Stimulated activated CD4-positive, alpha-beta T cell treated with anti-CD3 and anti-CD28 coated beads, Interleukin-2, amount 100 ng/mL, for 24 hours (primary cell): Measurements from ENCODE around the gene SIRPD.
A peak's percentile ranks its signal among the peaks of the same experiment; 100 is the strongest.
"Not testable (repeated sequence)": the region's sequence is repeated elsewhere in the genome, so short reads cannot be mapped to it uniquely, and the experiment has no call there.

Experiments used
- DNase-seq, 2 donors: peaks; one replicate each; pipeline ENCODE4 v3.0.0-alpha.2; 2020

Gene SIRPD

GRCh38 chr20:1557605-1558004 lies at the start of gene SIRPD:
SIRPD (minus strand) TSS chr20:1557705; CDS start chr20:1557653, 52 bp downstream.
- DNase-seq: no peak

GRCh38 chr20:1600736-1601135 lies 43.2 kb upstream of the SIRPD start:
- DNase-seq: no peak

GRCh38 chr20:1595333-1595732 lies 37.8 kb upstream of the SIRPD start:
- DNase-seq: no peak

- no peak for DNase-seq
These were observed 31.3 kb upstream of the SIRPD start for GRCh38 chr20:1588533-1589460.

- DNase-seq: no peak
These were observed 30.5 kb upstream of the SIRPD start for GRCh38 chr20:1587781-1588532.

GRCh38 chr20:1579488-1579887 lies 22.0 kb upstream of the SIRPD start:
- no peak for DNase-seq

- DNase-seq: peak in 1 of 2 donors; percentile 6
These were observed 20.4 kb upstream of the SIRPD start for GRCh38 chr20:1577906-1578305.

- DNase-seq: peak in 1 of 2 donors; percentile 7
These were observed 19.8 kb upstream of the SIRPD start for GRCh38 chr20:1577313-1577712.

GRCh38 chr20:1576641-1577040 lies 19.1 kb upstream of the SIRPD start:
- no peak for DNase-seq

GRCh38 chr20:1576003-1576402 lies 18.5 kb upstream of the SIRPD start:
- DNase-seq: peak in 1 of 2 donors; percentile 9

GRCh38 chr20:1571583-1571982 lies 14.1 kb upstream of the SIRPD start:
- not testable (repeated sequence) for DNase-seq

GRCh38 chr20:1569415-1569881 lies 11.9 kb upstream of the SIRPD start:
- no peak for DNase-seq

GRCh38 chr20:1568163-1568490 lies 10.6 kb upstream of the SIRPD start:
- no peak for DNase-seq

GRCh38 chr20:1567392-1568162 lies 10.1 kb upstream of the SIRPD start:
- DNase-seq: no peak

GRCh38 chr20:1566701-1567100 lies 9.2 kb upstream of the SIRPD start:
- no peak for DNase-seq

GRCh38 chr20:1565461-1565860 lies 8.0 kb upstream of the SIRPD start:
- no peak for DNase-seq

- no peak for DNase-seq
These were observed 6.1 kb upstream of the SIRPD start for GRCh38 chr20:1563598-1563997.

GRCh38 chr20:1562622-1563021 lies 5.1 kb upstream of the SIRPD start:
- no peak for DNase-seq

GRCh38 chr20:1561350-1561749 lies 3.8 kb upstream of the SIRPD start:
- no peak for DNase-seq

GRCh38 chr20:1555952-1556351 lies 1.6 kb downstream of the SIRPD start:
- DNase-seq: no peak

- no peak for DNase-seq
These were observed 17.6 kb downstream of the SIRPD start for GRCh38 chr20:1539816-1540419.

GRCh38 chr20:1538655-1539054 lies 18.9 kb downstream of the SIRPD start:
- DNase-seq: no peak

GRCh38 chr20:1537731-1538058 lies 19.8 kb downstream of the SIRPD start:
- no peak for DNase-seq
